Brain microvascular endothelial cell (primary cell): ENCODE data around the gene ANKLE1.

Experiments
- DNase-seq: peaks from one replicate; pipeline ENCODE4 v3.0.0-alpha.2; 2020
- H3K27ac ChIP-seq: fragments of 250-450 bp; sonication (Bioruptor Pico); 2 replicates; pipeline ENCODE4 v1.5.1; 2020; ENCODE audit warnings: mild to moderate bottlenecking, moderate library complexity
- H3K27me3 ChIP-seq: fragments of 250-450 bp; sonication (Bioruptor Pico); replicated peaks from 2 replicates; pipeline ENCODE4 v1.5.1; 2020; ENCODE audit warnings: mild to moderate bottlenecking
- H3K36me3 ChIP-seq: fragments of 250-450 bp; sonication (Bioruptor Pico); replicated peaks from 2 replicates; pipeline ENCODE4 v1.5.1; 2020; ENCODE audit warnings: mild to moderate bottlenecking
- H3K4me3 ChIP-seq: 2 replicates; pipeline ENCODE4 v1.5.1; 2011; ENCODE audit warnings: low read depth, mild to moderate bottlenecking, control low read depth, low read length, moderate library complexity
- CTCF ChIP-seq: IDR thresholded peaks from 2 replicates; pipeline ENCODE4 v1.5.1; 2011; ENCODE audit warnings: low read depth, mild to moderate bottlenecking, moderate library complexity, low read length, control low read depth, inconsistent platforms; ENCODE audit errors: missing control alignments
- in situ Hi-C: cut with HindIII; loops from 2 replicates; pipeline ENCODE4 v1.10.0; 2017; ENCODE audit warnings: low sequenced_read_pairs, low pct_ligation_motif_present

Gene ANKLE1

GRCh38 chr19:17286263-17286662, 4.6 kb downstream of the ANKLE1 start:
- no peaks in the 10 kb centered on the region for H3K27me3 ChIP-seq
- H3K4me3 ChIP-seq = no peak overlapping the region
- no peak overlapping the region for H3K27ac ChIP-seq
- in situ Hi-C loops = no loop called here
- no peaks in the 10 kb centered on the region for H3K36me3 ChIP-seq
- TF ChIP-seq CTCF = no peak
- no peak for DNase-seq

GRCh38 chr19:17286752-17287151, 5.1 kb downstream of the ANKLE1 start:
- H3K27me3 ChIP-seq = no peaks in the 10 kb centered on the region
- no peaks in the 10 kb centered on the region for H3K36me3 ChIP-seq
- no peak overlapping the region for H3K27ac ChIP-seq
- DNase-seq = no peak
- no peak for TF ChIP-seq CTCF
- in situ Hi-C loops = no loop called here
- no peak overlapping the region for H3K4me3 ChIP-seq

GRCh38 chr19:17289489-17289888, 7.8 kb downstream of the ANKLE1 start:
- no peak overlapping the region for H3K27ac ChIP-seq
- H3K36me3 ChIP-seq = no peaks in the 10 kb centered on the region
- in situ Hi-C loops = no loop called here
- no peaks in the 10 kb centered on the region for H3K27me3 ChIP-seq
- no peak for TF ChIP-seq CTCF
- H3K4me3 ChIP-seq = peak overlapping the region; percentile 20
- peak; percentile 88 for DNase-seq

GRCh38 chr19:17292301-17293074, 10.8 kb downstream of the ANKLE1 start:
- Histone ChIP-seq H3K36me3 (no peaks in the 10 kb centered on the region), H3K27ac (no peak overlapping the region), H3K27me3 (no peaks in the 10 kb centered on the region), H3K4me3 (peak overlapping the region; percentile 71)
- TF ChIP-seq CTCF = peak; percentile 90
- in situ Hi-C loops = no loop called here
- peak; percentile 88 for DNase-seq

GRCh38 chr19:17293605-17294004, 11.9 kb downstream of the ANKLE1 start:
- no peak for DNase-seq
- in situ Hi-C loops = no loop called here
- H3K27me3 ChIP-seq = no peaks in the 10 kb centered on the region
- no peak overlapping the region for H3K4me3 ChIP-seq
- no peak overlapping the region for H3K27ac ChIP-seq
- H3K36me3 ChIP-seq = no peaks in the 10 kb centered on the region
- TF ChIP-seq CTCF = no peak
